B cell (primary cell): Measurements from ENCODE around the gene RACK1. TPM values are rescaled to one million over a fixed set of nuclear protein-coding genes. Genes with fewer than 3 reads are reported as not detected.

ENCODE experiments used
- ATAC-seq: fragments of 200-7000 bp; cut with Tn5 transposase; one replicate; pipeline ENCODE4 v1.10.0; 2021; ENCODE audit warnings: low read depth, mild to moderate bottlenecking, moderate number of reproducible peaks, moderate library complexity
- CTCF ChIA-PET: fragments of 350-600 bp; sonication (Branson Sonifier 250); formaldehyde crosslinking; loops from one replicate; lab custom pipeline; 2021; ENCODE audit warnings: antibody characterized with exemption, inconsistent platforms; lab: Charles Lee
- POLR2A ChIA-PET: fragments of 350-600 bp; sonication (Branson Sonifier 250); formaldehyde crosslinking; loops from one replicate; lab custom pipeline; 2021; ENCODE audit warnings: antibody characterized with exemption; lab: Charles Lee
- DNase-seq: peaks from one replicate; pipeline ENCODE4 v3.0.0; 2013
- H2AFZ ChIP-seq: 2 replicates; pipeline ENCODE4 v1.6.1; 2012; ENCODE audit warnings: mild to moderate bottlenecking, low read depth, low read length; ENCODE audit not compliant: insufficient read depth, poor library complexity, severe bottlenecking
- H3K27ac ChIP-seq, 2 donors: 1 replicate in 1 of 2; 2 replicates in 1 of 2; pipeline ENCODE4 v1.5.1; 2012 to 2013; ENCODE audit warnings: low read length in 2 of 2, mild to moderate bottlenecking in 2 of 2, moderate library complexity in 1 of 2
- H3K27me3 ChIP-seq, 4 experiments: fragments of 200-600 bp in 1 of 4; sonication (generic) in 1 of 4; replicated peaks in 1 of 4; 1 replicate in 2 of 4; 2 replicates in 2 of 4; pipeline versions ENCODE4 v1.6.1 to v1.7.0; 2013 to 2016; ENCODE audit warnings: low read length in 3 of 4, mild to moderate bottlenecking in 2 of 4, mixed read lengths in 1 of 4, moderate library complexity in 1 of 4; ENCODE audit not compliant: insufficient read depth in 4 of 4, control insufficient read depth in 3 of 4; ENCODE audit errors: control extremely low read depth in 1 of 4
- H3K36me3 ChIP-seq, 2 experiments: replicated peaks in 1 of 2; 1 replicate in 1 of 2; 2 replicates in 1 of 2; pipeline versions ENCODE4 v1.6.1 to v1.7.1; 2013; ENCODE audit warnings: low read length in 1 of 2; ENCODE audit not compliant: insufficient read depth in 2 of 2, control insufficient read depth in 1 of 2; ENCODE audit errors: control extremely low read depth in 1 of 2, extremely low read depth in 1 of 2
- H3K4me1 ChIP-seq, 2 donors: fragments of 200-600 bp in 1 of 2; sonication (generic) in 1 of 2; 1 replicate in 1 of 2; 2 replicates in 1 of 2; pipeline versions ENCODE4 v1.5.1 to v1.6.1; 2013 to 2017; ENCODE audit warnings: low read length in 2 of 2; ENCODE audit not compliant: control insufficient read depth in 2 of 2, insufficient read depth in 2 of 2
- H3K4me2 ChIP-seq: replicated peaks from 2 replicates; pipeline ENCODE3; 2012; ENCODE audit warnings: mild to moderate bottlenecking, low read depth, low read length; ENCODE audit not compliant: poor library complexity, severe bottlenecking
- H3K4me3 ChIP-seq, 5 experiments: fragments of 200-600 bp in 1 of 5; sonication (generic) in 1 of 5; 1 replicate in 3 of 5; 2 replicates in 2 of 5; pipeline versions ENCODE4 v1.5.1 to v1.7.0; 2011 to 2016; ENCODE audit warnings: low read length in 4 of 5, mild to moderate bottlenecking in 4 of 5, low read depth in 2 of 5, control low read depth in 1 of 5, moderate library complexity in 1 of 5; ENCODE audit not compliant: insufficient read depth in 1 of 5; ENCODE audit errors: control extremely low read depth in 1 of 5, extremely low read depth in 1 of 5
- H3K79me2 ChIP-seq: fragments of 200-600 bp; sonication (generic); one replicate; pipeline ENCODE4 v1.6.0; 2016; ENCODE audit warnings: low read length; ENCODE audit not compliant: control insufficient read depth, insufficient read depth
- H3K9ac ChIP-seq: fragments of 200-600 bp; sonication (generic); 2 replicates; pipeline ENCODE4 v1.6.1; 2017; ENCODE audit warnings: mild to moderate bottlenecking, low read length, moderate library complexity
- H3K9me3 ChIP-seq, 3 donors: one replicate each; pipeline versions ENCODE4 v1.6.1 to v1.7.1; 2013; ENCODE audit warnings: low read length in 2 of 3; ENCODE audit not compliant: control insufficient read depth in 2 of 3, insufficient read depth in 1 of 3; ENCODE audit errors: control extremely low read depth in 1 of 3
- H4K20me1 ChIP-seq: 2 replicates; pipeline ENCODE4 v1.6.0; 2012; ENCODE audit warnings: mild to moderate bottlenecking, low read length; ENCODE audit not compliant: insufficient read depth, control insufficient read depth, poor library complexity, severe bottlenecking
- H3K27ac Mint-ChIP-seq: one replicate; pipeline ENCODE4 v1.8.0; 2021; ENCODE audit warnings: mixed read lengths
- H3K27me3 Mint-ChIP-seq: one replicate; pipeline ENCODE4 v1.8.0; 2021; ENCODE audit warnings: mixed read lengths
- H3K4me1 Mint-ChIP-seq: one replicate; pipeline ENCODE4 v1.8.0; 2021; ENCODE audit warnings: mixed read lengths
- H3K4me3 Mint-ChIP-seq: one replicate; pipeline ENCODE4 v1.8.0; 2021; ENCODE audit warnings: mixed read lengths
- H3K9me3 Mint-ChIP-seq: one replicate; pipeline ENCODE4 v1.8.0; 2022; ENCODE audit warnings: mixed read lengths; ENCODE audit not compliant: insufficient read depth
- EZH2 ChIP-seq: IDR thresholded peaks from 2 replicates; pipeline ENCODE4 v1.6.1; 2012; ENCODE audit warnings: borderline replicate concordance, low read depth, mild to moderate bottlenecking, moderate library complexity, low read length; ENCODE audit not compliant: insufficient read depth, poor library complexity, severe bottlenecking
- WGBS: methylation state at CpG from one replicate; pipeline ENCODE4 v1.1.5; 2013; ENCODE audit warnings: missing lambda C conversion rate; ENCODE audit not compliant: insufficient coverage; 5-methylcytosine and 5-hydroxymethylcytosine counted together
- intact Hi-C: fragments of 100-400 bp; cut with micrococcal nuclease; formaldehyde crosslinking; loops from one replicate; pipeline ENCODE4 v1.10.0; 2022
- polyA plus RNA-seq: library from polyadenylated mRNA; depleted of rRNA; stranded (reverse); fragments of >200 nt; gene quantifications from 2 replicates; pipeline ENCODE4 v1.2.3, GENCODE V29; 2012
- total RNA-seq, 2 donors: library from RNA; stranded (reverse); fragments of 120-200 nt in 1 of 2; gene quantifications; 1 replicate in 1 of 2; 2 replicates in 1 of 2; pipeline versions ENCODE4 v1.2.3 to v1.2.4, GENCODE V29; 2013 to 2022
- TF ChIP-seq, protein P1 (sequence below): fragments of 200-600 bp; IDR thresholded peaks from one replicate; pipeline ENCODE4 v1.8.0; 2022; ENCODE audit warnings: antibody characterized with exemption, mild to moderate bottlenecking

The RACK1 gene
- total and polyA plus RNA-seq, 2 donors (not counting 1 experiment from before 2014, with no cell fraction given): 2,047 to 4,130 TPM

DNA sequence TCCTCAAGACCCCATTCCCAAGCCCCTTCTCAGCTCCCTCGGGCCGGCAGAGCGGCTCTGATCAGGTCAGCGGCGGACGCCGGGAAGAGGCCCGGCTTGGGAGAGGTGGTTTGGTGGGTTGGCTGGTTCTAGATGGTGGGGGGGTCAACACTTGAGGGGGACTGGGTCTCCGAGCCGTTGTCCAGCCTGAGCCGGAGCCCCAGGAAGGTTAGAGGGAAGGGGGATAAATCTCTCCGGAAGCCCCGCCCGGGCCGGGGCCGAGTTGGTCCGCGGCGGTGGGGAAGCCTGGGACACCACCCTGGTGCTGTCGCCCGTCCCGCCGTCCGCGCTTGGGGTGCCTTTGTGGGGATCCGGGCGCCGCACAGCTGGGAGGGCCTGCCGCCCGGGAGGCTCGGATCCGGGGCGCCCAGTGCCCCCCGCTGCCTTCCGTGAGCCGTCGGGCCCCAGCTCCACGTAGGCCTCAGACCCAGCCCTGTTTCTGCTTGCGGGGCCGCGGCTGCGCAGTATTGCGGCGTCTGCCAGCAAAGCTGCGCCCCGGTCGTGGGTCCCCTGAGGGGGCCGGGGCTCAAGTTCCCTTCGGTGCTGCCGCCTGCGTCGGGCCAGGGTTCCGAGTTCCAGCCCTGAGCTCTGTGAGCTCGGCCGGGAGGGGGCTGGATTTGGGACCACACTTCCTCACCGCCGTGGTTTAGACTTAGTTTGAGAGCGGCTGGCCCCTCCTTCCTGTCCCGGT lies 17.8 kb upstream of the RACK1 start:
- H3K9ac ChIP-seq: peak overlapping the region; percentile 100
- H3K9me3 ChIP-seq: peaks cover 0 to 9% (median 0%) of the 10 kb centered on the region in 3 donors
- peaks cover 5 to 8% of the 10 kb centered on the region in 2 experiments for H3K36me3 ChIP-seq
- peaks cover 13% of the 10 kb centered on the region for H4K20me1 ChIP-seq
- Mint-ChIP-seq H3K27ac (peak overlapping the region; percentile 97), H3K4me1 (peaks cover 45% of the 10 kb centered on the region), H3K9me3 (no peaks in the 10 kb centered on the region), H3K4me3 (peak overlapping the region; percentile 95), H3K27me3 (no peaks in the 10 kb centered on the region)
- peak; percentile 57 for ATAC-seq
- no peaks in the 10 kb centered on the region for H3K27me3 ChIP-seq
- peaks cover 22 to 38% of the 10 kb centered on the region in 2 donors for H3K4me1 ChIP-seq
- TF ChIP-seq, protein P1, sequence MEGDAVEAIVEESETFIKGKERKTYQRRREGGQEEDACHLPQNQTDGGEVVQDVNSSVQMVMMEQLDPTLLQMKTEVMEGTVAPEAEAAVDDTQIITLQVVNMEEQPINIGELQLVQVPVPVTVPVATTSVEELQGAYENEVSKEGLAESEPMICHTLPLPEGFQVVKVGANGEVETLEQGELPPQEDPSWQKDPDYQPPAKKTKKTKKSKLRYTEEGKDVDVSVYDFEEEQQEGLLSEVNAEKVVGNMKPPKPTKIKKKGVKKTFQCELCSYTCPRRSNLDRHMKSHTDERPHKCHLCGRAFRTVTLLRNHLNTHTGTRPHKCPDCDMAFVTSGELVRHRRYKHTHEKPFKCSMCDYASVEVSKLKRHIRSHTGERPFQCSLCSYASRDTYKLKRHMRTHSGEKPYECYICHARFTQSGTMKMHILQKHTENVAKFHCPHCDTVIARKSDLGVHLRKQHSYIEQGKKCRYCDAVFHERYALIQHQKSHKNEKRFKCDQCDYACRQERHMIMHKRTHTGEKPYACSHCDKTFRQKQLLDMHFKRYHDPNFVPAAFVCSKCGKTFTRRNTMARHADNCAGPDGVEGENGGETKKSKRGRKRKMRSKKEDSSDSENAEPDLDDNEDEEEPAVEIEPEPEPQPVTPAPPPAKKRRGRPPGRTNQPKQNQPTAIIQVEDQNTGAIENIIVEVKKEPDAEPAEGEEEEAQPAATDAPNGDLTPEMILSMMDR: no peak
- TF ChIP-seq EZH2: no peak
- peak overlapping the region; percentile 96 for H3K4me2 ChIP-seq
- 0% methylated on average over 56 of the region's 59 CpGs for WGBS
- ChIA-PET CTCF (interaction anchor here (0.8 to 4.0 kb wide), 9 partner anchors 9 to 88 kb away, joined by 3 to 28 read pairs (median 9); partner anchors contain the start of gene TRIM41), POLR2A (interaction anchor here (0.5 to 3.1 kb wide), 15 partner anchors 13 to 1468 kb away, joined by 3 to 63 read pairs (median 7); partner anchors contain the start of genes LTC4S, RACK1 and TRIM41)
- H3K4me3 ChIP-seq: peak overlapping the region; percentile 67 to 99 (median 98)
- peaks cover 71% of the 10 kb centered on the region for H3K79me2 ChIP-seq
- peak overlapping the region; percentile 98 for H2AFZ ChIP-seq
- intact Hi-C loops: loop anchor here (1.0 to 5.0 kb wide), 7 partner anchors 15 to 459 kb away; partner anchors contain the start of genes MGAT1, TRIM41 and ZFP62
- peak overlapping the region; percentile 98 for H3K27ac ChIP-seq
- DNase-seq: peak; percentile 90
